ENCODE measurements around the gene IRS1. TPM values are rescaled to one million over a fixed set of nuclear protein-coding genes. Genes with fewer than 3 reads are reported as not detected.
"Not testable (repeated sequence)": the region's sequence is repeated elsewhere in the genome, so short reads cannot be mapped to it uniquely, and the experiment has no call there.

The IRS1 gene
- 6.3 TPM in 2 replicates for total RNA-seq

GRCh38 chr2:226799211-226799975 lies at the start of gene IRS1:
IRS1 (minus strand) TSS chr2:226799820; CDS start chr2:226798738, 1,082 bp downstream.
- intact Hi-C loops (cut with micrococcal nuclease): loop anchor here (1.0 to 10.0 kb wide), 5 partner anchors 8 to 1875 kb away; partner anchors contain the start of gene MFF

GRCh38 chr2:226849349-226849748 lies 49.7 kb upstream of the IRS1 start:
- intact Hi-C loops (cut with micrococcal nuclease): no loop called here

GRCh38 chr2:226847511-226847910 lies 47.9 kb upstream of the IRS1 start:
- intact Hi-C loops (cut with micrococcal nuclease): no loop called here

GRCh38 chr2:226847090-226847489 lies 47.5 kb upstream of the IRS1 start:
- intact Hi-C loops (cut with micrococcal nuclease): no loop called here

GRCh38 chr2:226845386-226846116 lies 45.9 kb upstream of the IRS1 start:
- intact Hi-C loops (cut with micrococcal nuclease): no loop called here

- intact Hi-C loops (cut with micrococcal nuclease): not testable (repeated sequence)
Observed at GRCh38 chr2:226843001-226843400, 43.4 kb upstream of the IRS1 start.

- intact Hi-C loops (cut with micrococcal nuclease): loop anchor here (5.0 to 10.0 kb wide), 4 partner anchors 395 to 1913 kb away; partner anchors contain the start of gene AGFG1
Observed at GRCh38 chr2:226839951-226840350, 40.3 kb upstream of the IRS1 start.

- intact Hi-C loops (cut with micrococcal nuclease): loop anchor here (5.0 to 10.0 kb wide), 4 partner anchors 396 to 1912 kb away; partner anchors contain the start of gene AGFG1
Observed at GRCh38 chr2:226839161-226839560, 39.5 kb upstream of the IRS1 start.

- intact Hi-C loops (cut with micrococcal nuclease): loop anchor here (5.0 to 10.0 kb wide), 4 partner anchors 396 to 1911 kb away; partner anchors contain the start of gene AGFG1
Observed at GRCh38 chr2:226838722-226839121, 39.1 kb upstream of the IRS1 start.

GRCh38 chr2:226837787-226838603 lies 38.4 kb upstream of the IRS1 start:
- intact Hi-C loops (cut with micrococcal nuclease): loop anchor here (2.0 to 10.0 kb wide), 6 partner anchors 121 to 1911 kb away; partner anchors contain the start of gene AGFG1

GRCh38 chr2:226837334-226837733 lies 37.7 kb upstream of the IRS1 start:
- intact Hi-C loops (cut with micrococcal nuclease): loop anchor here (2.0 to 10.0 kb wide), 6 partner anchors 121 to 1910 kb away; partner anchors contain the start of gene AGFG1

- intact Hi-C loops (cut with micrococcal nuclease): loop anchor here (1.0 to 10.0 kb wide), 11 partner anchors 45 to 1909 kb away; partner anchors contain the start of genes AGFG1 and MFF
Observed at GRCh38 chr2:226836548-226836885, 36.9 kb upstream of the IRS1 start.

GRCh38 chr2:226835796-226836547 lies 36.4 kb upstream of the IRS1 start, which contains the start of gene RHBDD1:
RHBDD1 (plus strand) TSS chr2:226836054; CDS start chr2:226864694, 28,640 bp downstream.
- intact Hi-C loops (cut with micrococcal nuclease): loop anchor here (1.0 to 10.0 kb wide), 18 partner anchors 25 to 1909 kb away; partner anchors contain the start of genes AGFG1 and MFF

GRCh38 chr2:226835420-226835795 lies 35.8 kb upstream of the IRS1 start:
- intact Hi-C loops (cut with micrococcal nuclease): loop anchor here (1.0 to 10.0 kb wide), 11 partner anchors 24 to 1908 kb away; partner anchors contain the start of gene AGFG1

GRCh38 chr2:226834880-226835279 lies 35.3 kb upstream of the IRS1 start:
- intact Hi-C loops (cut with micrococcal nuclease): loop anchor here (1.0 to 10.0 kb wide), 11 partner anchors 24 to 1908 kb away; partner anchors contain the start of gene AGFG1

- intact Hi-C loops (cut with micrococcal nuclease): loop anchor here (10.0 kb wide), 1 partner anchor 403 kb away; no protein-coding TSS in a partner anchor
Observed at GRCh38 chr2:226832061-226832460, 32.4 kb upstream of the IRS1 start.

- intact Hi-C loops (cut with micrococcal nuclease): loop anchor here (10.0 kb wide), 1 partner anchor 404 kb away; no protein-coding TSS in a partner anchor
Observed at GRCh38 chr2:226831266-226831665, 31.6 kb upstream of the IRS1 start.

- intact Hi-C loops (cut with micrococcal nuclease): loop anchor here (10.0 kb wide), 1 partner anchor 405 kb away; no protein-coding TSS in a partner anchor
Observed at GRCh38 chr2:226829721-226830631, 30.4 kb upstream of the IRS1 start.

GRCh38 chr2:226828191-226828590 lies 28.6 kb upstream of the IRS1 start:
- intact Hi-C loops (cut with micrococcal nuclease): no loop called here
